Daoy (cell line): ENCODE data around the gene GAS6. TPM values are rescaled to one million over a fixed set of nuclear protein-coding genes. Genes with fewer than 3 reads are reported as not detected.
A peak's percentile ranks its signal among the peaks of the same experiment; 100 is the strongest.
"Not testable (repeated sequence)": the region's sequence is repeated elsewhere in the genome, so short reads cannot be mapped to it uniquely, and the experiment has no call there.

Experiments used
- DNase-seq: peaks from one replicate; pipeline ENCODE4 v3.0.0-alpha.2; 2015; ENCODE audit warnings: low read depth
- total RNA-seq: library from RNA; depleted of rRNA; stranded (reverse); fragments of >200 nt; shearing (Covaris generic); gene quantifications from 2 replicates; pipeline ENCODE4 v1.2.3, GENCODE V29; 2014

Gene GAS6
- total RNA-seq, 1 experiment from 2014 or later: 37.1 TPM

GRCh38 chr13:113867913-113868312 lies 4.0 kb upstream of the GAS6 start:
- not testable (repeated sequence) for DNase-seq

GRCh38 chr13:113865427-113865826 lies 1.6 kb upstream of the GAS6 start:
- DNase-seq: no peak

- DNase-seq: peak; percentile 24
Observed at GRCh38 chr13:113864273-113864890, 506 bp upstream of the GAS6 start.

- no peak for DNase-seq
Observed at GRCh38 chr13:113862931-113863523, 849 bp downstream of the GAS6 start.

GRCh38 chr13:113862191-113862930 lies 1.5 kb downstream of the GAS6 start:
- peak; percentile 26 for DNase-seq

- DNase-seq: no peak
Observed at GRCh38 chr13:113861433-113862030, 2.3 kb downstream of the GAS6 start.

- DNase-seq: no peak
Observed at GRCh38 chr13:113860665-113861432, 3.0 kb downstream of the GAS6 start.

- DNase-seq: no peak
Observed at GRCh38 chr13:113860051-113860664, 3.7 kb downstream of the GAS6 start.

- DNase-seq: no peak
Observed at GRCh38 chr13:113859311-113860050, 4.4 kb downstream of the GAS6 start.

- no peak for DNase-seq
Observed at GRCh38 chr13:113857531-113858195, 6.2 kb downstream of the GAS6 start.

GRCh38 chr13:113856716-113857065 lies 7.2 kb downstream of the GAS6 start:
- DNase-seq: no peak

- no peak for DNase-seq
Observed at GRCh38 chr13:113855931-113856715, 7.8 kb downstream of the GAS6 start.

GRCh38 chr13:113855012-113855921 lies 8.6 kb downstream of the GAS6 start:
- no peak for DNase-seq

- DNase-seq: no peak
Observed at GRCh38 chr13:113854238-113855011, 9.5 kb downstream of the GAS6 start.

GRCh38 chr13:113853518-113854237 lies 10.2 kb downstream of the GAS6 start:
- DNase-seq: no peak

- no peak for DNase-seq
Observed at GRCh38 chr13:113852536-113853517, 11.0 kb downstream of the GAS6 start.
